ENCODE measurements around the gene ELANE. TPM values are rescaled to one million over a fixed set of nuclear protein-coding genes. Genes with fewer than 3 reads are reported as not detected.
A peak's percentile ranks its signal among the peaks of the same experiment; 100 is the strongest.
"Not testable (repeated sequence)": the region's sequence is repeated elsewhere in the genome, so short reads cannot be mapped to it uniquely, and the experiment has no call there.

ELANE gene
- total and polyA plus RNA-seq, 7 donors, result 0.39 to 0.95 (median 0.55) TPM; not detected in 2

GRCh38 chr19:875265-875879 is 23.3 kb downstream of the ELANE start:
- TF ChIP-seq, protein P1, sequence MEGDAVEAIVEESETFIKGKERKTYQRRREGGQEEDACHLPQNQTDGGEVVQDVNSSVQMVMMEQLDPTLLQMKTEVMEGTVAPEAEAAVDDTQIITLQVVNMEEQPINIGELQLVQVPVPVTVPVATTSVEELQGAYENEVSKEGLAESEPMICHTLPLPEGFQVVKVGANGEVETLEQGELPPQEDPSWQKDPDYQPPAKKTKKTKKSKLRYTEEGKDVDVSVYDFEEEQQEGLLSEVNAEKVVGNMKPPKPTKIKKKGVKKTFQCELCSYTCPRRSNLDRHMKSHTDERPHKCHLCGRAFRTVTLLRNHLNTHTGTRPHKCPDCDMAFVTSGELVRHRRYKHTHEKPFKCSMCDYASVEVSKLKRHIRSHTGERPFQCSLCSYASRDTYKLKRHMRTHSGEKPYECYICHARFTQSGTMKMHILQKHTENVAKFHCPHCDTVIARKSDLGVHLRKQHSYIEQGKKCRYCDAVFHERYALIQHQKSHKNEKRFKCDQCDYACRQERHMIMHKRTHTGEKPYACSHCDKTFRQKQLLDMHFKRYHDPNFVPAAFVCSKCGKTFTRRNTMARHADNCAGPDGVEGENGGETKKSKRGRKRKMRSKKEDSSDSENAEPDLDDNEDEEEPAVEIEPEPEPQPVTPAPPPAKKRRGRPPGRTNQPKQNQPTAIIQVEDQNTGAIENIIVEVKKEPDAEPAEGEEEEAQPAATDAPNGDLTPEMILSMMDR (IDR thresholded peaks at IDR 0.05), result no peak
- Histone ChIP-seq H3K4me3 (no peak overlapping the region), H3K36me3 (ENCODE audit: insufficient read depth in 1 of 2, low read depth in 1 of 2) (peaks cover 0 to 48% of the 10 kb centered on the region in 2 donors), H3K4me1 (no peaks in the 10 kb centered on the region), H3K9me3 (no peaks in the 10 kb centered on the region), H3K27me3 (ENCODE audit: insufficient read depth in 3 of 3, low read length in 2 of 3) (no peaks in the 10 kb centered on the region), H3K27ac (no peak overlapping the region)
- intact Hi-C loops (cut with DNase I), result no loop called here
- no peak for DNase-seq
- ATAC-seq, result no peak
- WGBS, 3 donors, result 88 to 93% (median 92%) methylated on average over 26 to 28 of the region's 28 CpGs

- DNase-seq (no peak), ATAC-seq (no peak)
- Histone ChIP-seq H3K4me1 (no peaks in the 10 kb centered on the region), H3K27ac (no peak overlapping the region), H3K27me3 (ENCODE audit: insufficient read depth in 3 of 3, low read length in 2 of 3) (no peaks in the 10 kb centered on the region), H3K36me3 (ENCODE audit: insufficient read depth in 1 of 2, low read depth in 1 of 2) (peaks cover 0 to 52% of the 10 kb centered on the region in 2 donors), H3K4me3 (no peak overlapping the region), H3K9me3 (no peaks in the 10 kb centered on the region)
- intact Hi-C loops (cut with DNase I), result no loop called here
- WGBS, 3 donors, result 57 to 76% (median 72%) methylated on average over 18 of the region's 18 CpGs
- TF ChIP-seq, protein P1 (IDR thresholded peaks at IDR 0.05), result no peak
Measured at GRCh38 chr19:876089-876488, 24.0 kb downstream of the ELANE start.

DNA sequence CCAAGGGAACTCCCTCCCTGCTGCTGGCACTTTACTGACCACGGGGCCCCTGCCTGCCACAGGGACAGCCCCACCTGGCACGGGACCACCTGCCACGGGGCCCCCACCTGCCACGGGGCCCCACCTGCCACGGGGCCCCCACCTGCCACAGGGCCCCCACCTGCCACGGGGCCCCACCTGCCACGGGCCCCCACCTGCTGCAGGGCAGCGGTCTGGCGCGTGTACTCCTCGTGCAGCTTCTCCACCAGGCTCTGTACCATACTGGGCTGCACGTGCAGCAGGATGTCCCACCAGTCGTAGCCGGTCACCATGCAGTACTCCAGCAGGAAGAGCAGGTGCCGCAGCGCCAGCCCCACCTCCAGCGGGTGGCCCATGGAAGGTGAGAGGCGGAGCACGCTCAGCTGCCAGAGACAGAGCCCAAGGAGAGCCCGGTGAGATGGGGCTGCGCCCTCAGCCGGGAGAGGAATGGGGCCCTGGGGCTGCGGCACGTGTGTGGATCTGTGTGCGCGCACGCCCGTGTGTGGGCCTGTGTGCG is 24.7 kb downstream of the ELANE start:
- H3K4me3 ChIP-seq, result no peak overlapping the region
- H3K27me3 ChIP-seq (ENCODE audit: insufficient read depth in 3 of 3, low read length in 2 of 3), result no peaks in the 10 kb centered on the region
- ATAC-seq, result no peak
- no peaks in the 10 kb centered on the region for H3K4me1 ChIP-seq
- H3K27ac ChIP-seq, result no peak overlapping the region
- intact Hi-C loops (cut with DNase I), result no loop called here
- TF ChIP-seq, protein P1 (IDR thresholded peaks at IDR 0.05), result no peak
- no peak for DNase-seq
- no peaks in the 10 kb centered on the region for H3K9me3 ChIP-seq
- 88 to 93% (median 89%) methylated on average over 28 to 29 of the region's 29 CpGs for WGBS, 3 donors
- peaks cover 0 to 56% of the 10 kb centered on the region in 2 donors for H3K36me3 ChIP-seq (ENCODE audit: insufficient read depth in 1 of 2, low read depth in 1 of 2)

DNA sequence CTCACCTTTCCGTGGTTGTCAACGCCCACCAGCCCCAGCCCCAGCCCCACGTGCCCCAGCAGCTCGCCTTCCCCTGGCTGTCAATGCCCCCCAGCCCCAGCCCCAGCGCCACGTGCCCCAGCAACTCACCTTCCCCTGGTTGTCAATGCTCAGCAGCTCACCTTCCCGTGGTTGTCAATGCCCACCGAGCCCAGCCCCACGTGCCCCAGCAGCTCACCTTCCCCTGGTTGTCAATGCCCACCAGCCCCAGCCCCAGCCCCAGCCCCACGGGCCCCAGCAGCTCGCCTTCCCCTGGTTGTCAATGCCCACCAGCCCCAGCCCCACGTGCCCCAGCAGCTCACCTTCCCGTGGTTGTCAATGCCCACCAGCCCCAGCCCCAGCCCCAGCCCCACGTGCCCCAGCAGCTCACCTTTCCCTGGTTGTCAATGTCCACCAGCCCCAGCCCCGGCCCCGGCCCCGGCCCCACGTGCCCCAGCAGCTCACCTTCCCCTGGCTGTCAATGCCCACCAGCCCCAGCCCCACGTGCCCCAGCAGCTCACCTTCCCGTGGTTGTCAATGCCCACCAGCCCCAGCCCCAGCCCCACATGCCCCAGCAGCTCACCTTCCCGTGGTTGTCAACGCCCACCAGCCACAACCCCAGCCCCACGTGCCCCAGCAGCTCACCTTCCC is 26.0 kb downstream of the ELANE start:
- intact Hi-C loops (cut with DNase I); H3K27ac ChIP-seq; ATAC-seq; H3K27me3 ChIP-seq (ENCODE audit: insufficient read depth in 3 of 3, low read length in 2 of 3); DNase-seq; H3K9me3 ChIP-seq; H3K4me3 ChIP-seq; H3K4me1 ChIP-seq: not testable (repeated sequence)
- 86 to 94% (median 92%) methylated on average over 21 to 23 of the region's 23 CpGs for WGBS, 3 donors
- H3K36me3 ChIP-seq (ENCODE audit: insufficient read depth in 1 of 2, low read depth in 1 of 2), result peaks cover 0 to 63% of the 10 kb centered on the region in 2 donors

DNA sequence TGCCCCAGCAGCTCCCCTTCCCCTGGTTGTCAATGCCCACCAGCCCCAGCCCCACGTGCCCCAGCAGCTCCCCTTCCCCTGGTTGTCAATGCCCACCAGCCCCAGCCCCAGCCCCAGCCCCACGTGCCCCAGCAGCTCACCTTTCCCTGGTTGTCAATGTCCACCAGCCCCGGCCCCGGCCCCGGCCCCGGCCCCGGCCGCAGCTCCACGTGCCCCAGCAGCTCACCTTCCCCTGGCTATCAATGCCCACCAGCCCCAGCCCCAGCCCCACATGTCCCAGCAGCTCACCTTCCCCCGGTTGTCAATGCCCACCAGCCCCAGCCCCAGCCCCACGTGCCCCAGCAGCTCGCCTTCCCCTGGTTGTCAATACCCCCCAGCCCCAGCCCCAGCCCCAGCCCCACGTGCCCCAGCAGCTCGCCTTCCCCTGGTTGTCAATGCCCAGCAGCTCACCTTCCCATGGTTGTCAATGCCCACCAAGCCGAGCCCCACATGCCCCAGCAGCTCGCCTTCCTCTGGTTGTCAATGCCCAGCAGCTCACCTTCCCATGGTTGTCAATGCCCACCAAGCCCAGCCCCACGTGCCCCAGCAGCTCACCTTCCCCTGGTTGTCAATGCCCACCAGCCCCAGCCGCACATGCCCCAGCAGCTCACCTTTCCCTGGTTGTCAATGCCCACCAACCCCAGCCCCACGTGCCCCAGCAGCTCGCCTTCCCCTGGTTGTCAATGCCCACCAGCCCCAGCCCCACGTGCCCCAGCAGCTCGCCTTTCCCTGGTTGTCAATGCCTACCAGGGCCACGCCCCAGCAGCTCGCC is 26.9 kb downstream of the ELANE start:
- intact Hi-C loops (cut with DNase I); ATAC-seq: not testable (repeated sequence)
- peaks cover 0 to 62% of the 10 kb centered on the region in 2 donors for H3K36me3 ChIP-seq (ENCODE audit: insufficient read depth in 1 of 2, low read depth in 1 of 2)

More for the DNA sequence above, 26.9 kb downstream of the ELANE start:
- not testable (repeated sequence) for H3K27ac ChIP-seq; H3K4me3 ChIP-seq; H3K9me3 ChIP-seq; H3K4me1 ChIP-seq; H3K27me3 ChIP-seq (ENCODE audit: insufficient read depth in 3 of 3, low read length in 2 of 3)
- DNase-seq, result peak in 1 of 2 donors; percentile 44
- 86 to 92% (median 90%) methylated on average over 21 to 24 of the region's 24 CpGs for WGBS, 3 donors

Data from psoas muscle (tissue), 8 donors.